Heart right ventricle (tissue), 16 donors: Measurements from ENCODE around the gene DOCK3. TPM values are rescaled to one million over a fixed set of nuclear protein-coding genes. Genes with fewer than 3 reads are reported as not detected.

Experiments
- ATAC-seq, 8 donors: fragments of 200-7000 bp; cut with Tn5 transposase; one replicate each; pipeline ENCODE4 v1.9.1; 2020; ENCODE audit warnings: mild to moderate bottlenecking in 8 of 8, moderate library complexity in 8 of 8, moderate number of reproducible peaks in 1 of 8
- DNase-seq, 2 donors: peaks; one replicate each; pipeline ENCODE4 v3.0.0-alpha.2; 2020
- H3K27ac ChIP-seq, 10 donors: fragments of 200-600 bp; sonication (generic) in 2 of 10; one replicate each; pipeline versions ENCODE4 v1.5.0 to v1.8.0; 2020 to 2022; ENCODE audit warnings: mild to moderate bottlenecking in 3 of 10
- H3K27me3 ChIP-seq, 7 donors: fragments of 200-600 bp; one replicate each; pipeline ENCODE4 v1.8.0; 2021 to 2022; ENCODE audit warnings: mild to moderate bottlenecking in 2 of 7
- H3K36me3 ChIP-seq, 9 donors: fragments of 200-600 bp; sonication (generic) in 1 of 9; one replicate each; pipeline versions ENCODE4 v1.5.0 to v1.8.0; 2020 to 2022; ENCODE audit warnings: mild to moderate bottlenecking in 2 of 9
- H3K4me1 ChIP-seq, 9 donors: fragments of 200-600 bp; sonication (generic) in 1 of 9; one replicate each; pipeline versions ENCODE4 v1.5.0 to v1.8.0; 2020 to 2022; ENCODE audit warnings: mild to moderate bottlenecking in 4 of 9
- H3K4me3 ChIP-seq, 10 donors: fragments of 200-600 bp; sonication (generic) in 2 of 10; one replicate each; pipeline versions ENCODE4 v1.5.0 to v1.8.0; 2020 to 2022; ENCODE audit warnings: mild to moderate bottlenecking in 7 of 10, moderate library complexity in 2 of 10
- H3K9me3 ChIP-seq, 11 donors: fragments of 200-600 bp in 10 of 11; sonication (generic) in 2 of 11; one replicate each; pipeline versions ENCODE4 v1.5.0 to v1.8.0; 2013 to 2022; ENCODE audit warnings: mild to moderate bottlenecking in 2 of 11, control low read depth in 1 of 11, moderate library complexity in 1 of 11
- WGBS, 2 donors: extraction: QIAGEN DNeasy Blood & Tissue Kit; methylation state at CpG; one replicate each; pipeline ENCODE4 v1.1.7; 2013; ENCODE audit warnings: inconsistent platforms in 1 of 2; 5-methylcytosine and 5-hydroxymethylcytosine counted together
- intact Hi-C, 10 donors: fragments of 100-400 bp; cut with DNase I; formaldehyde crosslinking; loops; one replicate each; pipeline versions ENCODE4 v1.11.1 to v1.14.2; 2022
- polyA plus RNA-seq, 2 donors: library from polyadenylated mRNA; stranded (reverse); fragments of 200-250 nt; gene quantifications; one replicate each; pipeline ENCODE4 v1.2.3, GENCODE V29; 2013
- total RNA-seq, 10 donors: library from RNA; stranded (reverse); fragmentation: NEBNext Ultra II Directional in 3 of 10; extraction: Animal tissue kit (Norgen Biotek cat#: 25700) in 3 of 10; gene quantifications; one replicate each; pipeline versions ENCODE4 v1.2.1 to v1.2.4, GENCODE V29; 2021 to 2023
- TF ChIP-seq, protein P1 (sequence below), 9 donors: fragments of 200-600 bp; sonication (generic) in 2 of 9; IDR thresholded peaks; one replicate each; pipeline versions ENCODE4 v1.5.0 to v1.8.0; 2021 to 2022; ENCODE audit warnings: antibody characterized with exemption in 9 of 9, mild to moderate bottlenecking in 5 of 9, moderate library complexity in 1 of 9
- donor health status: Arrhythmogenic right ventricular cardiomyopathy.
- donor health status: ischemic (EF 13 %, LVEDD 7.1; RV severe dilation, severe dysfunction).
- donor health status: healthy with polysubstance abuse.
- donor health status: DM: no; HTN: yes; CAD: no.
- donor health status: DM: no; HTN: no; CAD: no.
- donor health status: ischemic (EF 25% LVEDD 6.9; RV normal size, moderate dysfunction).
- donor health status: ischemic (EF 25% LVEDD 5.7; RV mildly dilated, moderate dysfunction).
- donor health status: healthy.
- donor health status: DM: yes; HTN: yes; CAD: no.
- donor health status: Ischemic cardiomyopathy.
- donor health status: ischemic (EF 35%, LVEDD 5.7; RV mildly dilated, moderate dysfunction).
- donor health status: nonischemic (EF 11% LVEDD 7.7; RV severe dilation, severe dysfunction).
- donor health status: DM: yes; HTN: yes; CAD: no.
- donor health status: PGD.
- donor health status: ischemic (EF 29% LVEDD 5.4; RV normal size, mild dysfunction).
- donor health status: nonischemic (EF 23%, LVEDD 6.1; RV moderate dilation, normal function).

Gene DOCK3
- total and polyA plus RNA-seq, 12 donors, result 1.2 to 6.6 (median 4.7) TPM

DNA sequence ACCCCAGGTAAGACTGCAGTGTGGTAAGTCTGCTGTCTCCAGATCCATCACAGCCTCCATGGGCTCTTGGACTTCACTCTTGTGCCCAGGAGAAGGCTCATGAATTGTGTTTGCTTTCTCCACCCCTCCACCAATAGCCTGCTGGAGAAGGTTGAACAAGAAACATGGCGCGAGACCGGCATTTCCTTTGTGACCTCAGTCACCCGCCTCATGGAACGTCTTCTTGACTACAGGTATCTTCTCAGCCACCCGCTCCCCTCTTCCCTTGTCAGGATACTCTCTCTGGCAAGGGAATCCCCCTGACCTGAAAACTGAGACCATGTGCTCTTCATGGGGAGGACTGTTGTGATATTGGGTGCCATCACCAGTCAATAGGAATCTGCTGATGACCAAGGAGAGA is 658.3 kb downstream of the DOCK3 start:
- H3K36me3 ChIP-seq, result no peaks in the 10 kb centered on the region
- DNase-seq, result no peak
- ATAC-seq, result no peak
- TF ChIP-seq, protein P1, sequence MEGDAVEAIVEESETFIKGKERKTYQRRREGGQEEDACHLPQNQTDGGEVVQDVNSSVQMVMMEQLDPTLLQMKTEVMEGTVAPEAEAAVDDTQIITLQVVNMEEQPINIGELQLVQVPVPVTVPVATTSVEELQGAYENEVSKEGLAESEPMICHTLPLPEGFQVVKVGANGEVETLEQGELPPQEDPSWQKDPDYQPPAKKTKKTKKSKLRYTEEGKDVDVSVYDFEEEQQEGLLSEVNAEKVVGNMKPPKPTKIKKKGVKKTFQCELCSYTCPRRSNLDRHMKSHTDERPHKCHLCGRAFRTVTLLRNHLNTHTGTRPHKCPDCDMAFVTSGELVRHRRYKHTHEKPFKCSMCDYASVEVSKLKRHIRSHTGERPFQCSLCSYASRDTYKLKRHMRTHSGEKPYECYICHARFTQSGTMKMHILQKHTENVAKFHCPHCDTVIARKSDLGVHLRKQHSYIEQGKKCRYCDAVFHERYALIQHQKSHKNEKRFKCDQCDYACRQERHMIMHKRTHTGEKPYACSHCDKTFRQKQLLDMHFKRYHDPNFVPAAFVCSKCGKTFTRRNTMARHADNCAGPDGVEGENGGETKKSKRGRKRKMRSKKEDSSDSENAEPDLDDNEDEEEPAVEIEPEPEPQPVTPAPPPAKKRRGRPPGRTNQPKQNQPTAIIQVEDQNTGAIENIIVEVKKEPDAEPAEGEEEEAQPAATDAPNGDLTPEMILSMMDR (IDR thresholded peaks at IDR 0.05), result no peak
- H3K27ac ChIP-seq, result no peak overlapping the region
- intact Hi-C loops, result no loop called here
- no peaks in the 10 kb centered on the region for H3K27me3 ChIP-seq
- H3K9me3 ChIP-seq, result no peaks in the 10 kb centered on the region
- WGBS, 2 donors, result 94 to 97% methylated on average over 6 of the region's 6 CpGs
- H3K4me3 ChIP-seq, result no peak overlapping the region
- no peaks in the 10 kb centered on the region for H3K4me1 ChIP-seq

DNA sequence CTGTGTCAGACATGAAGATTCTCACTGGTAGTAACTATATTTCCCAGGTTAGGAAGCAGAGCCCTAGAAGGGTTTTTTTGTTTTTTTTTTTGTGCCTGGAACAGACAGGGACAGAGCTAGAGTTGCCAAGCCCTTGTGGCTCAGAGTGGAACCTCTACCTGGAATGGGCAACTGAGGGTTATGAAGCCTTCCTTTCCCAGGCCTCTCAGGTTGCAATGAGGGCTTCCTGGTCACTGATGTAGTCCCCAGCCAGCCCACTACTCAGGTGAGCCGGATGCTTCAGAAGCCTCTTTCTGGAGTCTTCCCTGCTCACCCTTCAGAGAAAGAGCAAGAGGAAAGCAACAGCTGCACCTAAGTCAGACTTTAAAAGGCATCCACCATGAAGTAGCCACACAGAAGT is 661.5 kb downstream of the DOCK3 start:
- Histone ChIP-seq H3K27ac (no peak overlapping the region), H3K9me3 (no peaks in the 10 kb centered on the region), H3K27me3 (no peaks in the 10 kb centered on the region), H3K4me1 (peaks cover 0 to 18% (median 12%) of the 10 kb centered on the region in 9 donors), H3K4me3 (no peak overlapping the region), H3K36me3 (no peaks in the 10 kb centered on the region)
- DNase-seq, result no peak
- TF ChIP-seq, protein P1 (IDR thresholded peaks at IDR 0.05), result no peak
- ATAC-seq, result no peak
- intact Hi-C loops, result no loop called here
- WGBS, 2 donors, result 65 to 74% methylated on average over 1 of the region's 1 CpG

DNA sequence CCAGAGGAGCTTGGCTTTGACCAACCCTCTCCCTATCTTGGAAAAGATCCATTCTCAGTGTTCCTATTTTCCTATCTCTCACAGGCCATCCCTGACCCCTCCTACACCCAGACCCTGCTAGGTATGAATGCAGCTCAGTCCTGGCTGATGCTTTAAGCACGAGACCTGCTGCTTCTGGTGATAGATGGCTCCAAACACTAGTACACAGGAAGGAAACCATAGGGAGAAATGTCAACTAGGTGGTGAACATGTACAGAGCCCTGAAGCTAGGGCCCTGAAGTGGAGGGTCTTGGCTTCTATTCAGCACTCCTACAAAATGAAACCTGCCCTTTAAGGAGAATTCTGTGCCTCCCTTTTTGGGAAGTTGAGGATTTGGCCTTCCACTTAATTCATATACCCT is 662.9 kb downstream of the DOCK3 start:
- peaks cover 0 to 18% (median 12%) of the 10 kb centered on the region in 9 donors for H3K4me1 ChIP-seq
- DNase-seq, result no peak
- ATAC-seq, result no peak
- H3K27me3 ChIP-seq, result no peaks in the 10 kb centered on the region
- H3K9me3 ChIP-seq, result no peaks in the 10 kb centered on the region
- H3K27ac ChIP-seq, result no peak overlapping the region
- TF ChIP-seq, protein P1 (IDR thresholded peaks at IDR 0.05), result no peak
- intact Hi-C loops, result no loop called here
- H3K4me3 ChIP-seq, result no peak overlapping the region
- WGBS, 2 donors, result 81 to 82% methylated on average over 1 of the region's 1 CpG
- H3K36me3 ChIP-seq, result no peaks in the 10 kb centered on the region

DNA sequence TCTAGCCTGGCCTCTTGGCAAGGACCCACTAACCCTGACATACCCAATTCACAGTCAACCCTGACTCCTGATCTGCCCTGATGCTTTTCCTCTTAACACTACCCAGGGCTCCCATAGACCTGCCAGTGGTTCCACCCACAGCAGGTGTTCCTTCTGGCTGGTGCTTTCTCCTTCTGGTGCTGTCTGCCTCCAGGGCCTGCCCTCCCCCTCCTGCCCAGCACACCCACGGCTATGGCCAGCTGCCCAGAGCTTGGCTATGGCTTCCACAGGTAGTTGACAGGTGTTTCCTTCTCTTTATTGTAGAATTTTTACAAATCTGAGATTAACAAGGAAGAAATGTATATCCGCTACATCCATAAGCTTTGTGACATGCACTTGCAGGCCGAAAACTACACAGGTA is 663.9 kb downstream of the DOCK3 start:
- DNase-seq (no peak), ATAC-seq (no peak)
- TF ChIP-seq, protein P1 (IDR thresholded peaks at IDR 0.05), result no peak
- H3K36me3 ChIP-seq, result no peaks in the 10 kb centered on the region
- H3K4me3 ChIP-seq, result no peak overlapping the region
- H3K9me3 ChIP-seq, result no peaks in the 10 kb centered on the region
- intact Hi-C loops, result no loop called here
- WGBS, 2 donors, result 82 to 83% methylated on average over 3 of the region's 3 CpGs
- peaks cover 0 to 18% (median 12%) of the 10 kb centered on the region in 9 donors for H3K4me1 ChIP-seq
- no peak overlapping the region for H3K27ac ChIP-seq
- no peaks in the 10 kb centered on the region for H3K27me3 ChIP-seq
